ENCODE data around the gene EBF4. TPM values are rescaled to one million over a fixed set of nuclear protein-coding genes. Genes with fewer than 3 reads are reported as not detected.

EBF4 gene
- 1.1 and 2.9 TPM in 2 replicates for total RNA-seq

DNA sequence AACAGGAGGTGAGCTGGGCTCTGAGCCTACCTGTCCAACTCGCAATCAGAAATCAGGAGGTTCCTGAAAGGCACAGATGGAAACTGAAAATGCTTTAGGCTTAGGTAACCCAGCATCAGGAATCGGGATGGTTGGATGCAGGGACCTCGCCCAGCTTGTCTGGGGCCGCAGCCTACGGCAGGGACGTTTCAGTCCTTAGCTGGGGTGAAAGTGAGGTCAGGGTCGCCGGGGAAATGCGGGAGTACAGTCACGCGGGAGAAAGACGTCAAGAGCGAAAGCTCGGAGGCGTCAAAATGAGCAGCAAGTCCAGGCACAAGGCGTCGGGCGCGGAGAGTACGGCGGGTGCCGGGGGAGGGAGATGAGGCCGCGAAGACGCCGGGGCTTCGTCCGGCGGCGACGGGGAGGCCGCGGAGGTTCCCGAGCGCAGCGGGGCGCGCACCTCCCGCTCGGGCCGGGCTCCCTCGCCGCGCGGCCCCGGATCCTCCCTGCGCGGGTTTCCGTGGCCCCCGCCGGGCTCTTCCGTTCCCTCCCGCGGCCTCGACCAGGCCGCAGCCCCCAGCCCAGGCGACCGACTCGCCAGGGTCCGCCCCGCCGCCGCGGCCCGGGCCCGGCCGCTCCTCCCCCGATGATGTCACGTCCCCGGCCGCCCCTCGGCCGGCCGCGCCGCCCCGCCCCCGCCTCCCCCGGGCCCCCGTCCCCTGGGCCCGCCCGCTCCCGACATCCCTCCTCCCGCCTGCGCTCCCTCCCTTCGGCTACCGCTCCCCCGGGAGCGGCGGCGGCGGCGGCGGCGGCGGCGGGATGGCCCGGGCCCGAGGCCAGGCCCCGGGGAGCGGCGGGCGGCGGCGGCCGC, at the start of gene EBF4:
EBF4 (plus strand) TSS at position 745 of the 850 bp plus-strand sequence. CDS start 866 bp downstream, outside the sequence.

GRCh38 chr20:2651772-2652723, 40.5 kb upstream of the EBF4 start, which contains the start of gene NOP56:
TSS of gene NOP56 (plus strand) at chr20:2652632. CDS start at chr20:2652661, 29 bp downstream.

GRCh38 chr20:2663887-2664719, 28.5 kb upstream of the EBF4 start, which contains the start of gene IDH3B:
TSS of gene IDH3B (minus strand) at chr20:2664216. CDS start at chr20:2664188, 28 bp downstream.

DNA sequence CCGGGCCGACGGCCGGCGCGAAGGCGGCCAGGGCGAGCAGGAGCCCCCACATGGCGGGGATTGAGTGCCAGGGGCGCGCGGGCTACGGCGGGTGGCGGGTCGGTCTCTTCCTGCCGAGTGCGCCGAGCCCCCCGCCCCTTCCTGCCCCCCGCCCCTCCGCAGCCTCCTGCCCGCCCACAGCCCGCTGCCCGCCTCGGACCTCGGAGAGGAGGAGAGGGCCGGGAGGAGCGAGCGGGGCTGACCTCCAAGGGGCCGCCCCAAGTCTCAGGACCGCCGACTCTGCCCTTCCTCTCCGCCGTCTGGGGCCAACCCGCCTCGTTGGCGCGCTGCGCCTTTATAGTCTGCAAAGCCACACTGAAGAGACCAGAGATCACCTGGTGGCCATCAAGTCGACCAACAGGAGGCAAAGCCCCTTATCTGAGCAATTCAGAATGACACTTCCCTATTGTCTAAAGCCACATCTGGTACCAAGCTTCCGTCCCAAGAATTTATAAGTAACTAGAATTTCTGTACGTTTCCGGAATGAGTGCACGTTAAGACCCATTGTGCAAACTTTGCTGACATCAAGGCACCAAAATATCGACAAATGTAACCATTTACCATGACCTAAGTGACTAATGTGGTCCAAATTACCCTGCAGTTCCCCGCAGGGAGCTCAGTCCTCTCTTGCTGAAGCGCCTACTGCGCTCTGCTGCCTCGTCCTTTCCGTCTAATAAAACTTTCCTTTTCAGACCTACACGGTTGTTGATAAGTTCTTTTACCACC, 108.1 kb downstream of the EBF4 start, which contains the start of gene CPXM1:
CPXM1 (minus strand) TSS at position 107 of the 765 bp plus-strand sequence; CDS start at position 52, 55 bp downstream.

Other genes starting within 250 kb of the EBF4 start
- gene SNRPB, start 222.0 kb upstream of the EBF4 start, total RNA-seq, result 597 and 626 TPM in 2 replicates
- 6.9 and 8.6 TPM in 2 replicates for gene ZNF343, start 183.9 kb upstream of the EBF4 start, total RNA-seq
- gene TMC2, start 156.2 kb upstream of the EBF4 start, total RNA-seq, result not detected in 2 replicates
- 106 and 109 TPM in 2 replicates for gene NOP56, start 40.1 kb upstream of the EBF4 start, total RNA-seq
- 133 and 141 TPM in 2 replicates for gene IDH3B, start 28.6 kb upstream of the EBF4 start, total RNA-seq
- gene CPXM1, start 107.8 kb downstream of the EBF4 start, total RNA-seq, result 6.4 and 10.1 TPM in 2 replicates
- not detected in 2 replicates for gene C20orf141, start 122.2 kb downstream of the EBF4 start, total RNA-seq
- under 0.01 TPM in 1 of 2 replicates, not detected in the other for gene TMEM239, start 123.6 kb downstream of the EBF4 start, total RNA-seq
- 24.8 and 43.5 TPM in 2 replicates for gene PCED1A, start 147.9 kb downstream of the EBF4 start, total RNA-seq
- 55.3 and 61.7 TPM in 2 replicates for gene VPS16, start 148.0 kb downstream of the EBF4 start, total RNA-seq
- 38.1 and 40.8 TPM in 2 replicates for gene PTPRA, start 180.7 kb downstream of the EBF4 start, total RNA-seq